GM21619 (cell line): ENCODE results near the gene SYNJ2.
"Not testable (repeated sequence)": the region's sequence is repeated elsewhere in the genome, so short reads cannot be mapped to it uniquely, and the experiment has no call there.

Source experiments
- ATAC-seq: cut with Tn5 transposase; IDR thresholded peaks from one replicate; pipeline ENCODE4 v1.9.1; 2021; ENCODE audit not compliant: unreplicated experiment

The SYNJ2 gene, protein sequence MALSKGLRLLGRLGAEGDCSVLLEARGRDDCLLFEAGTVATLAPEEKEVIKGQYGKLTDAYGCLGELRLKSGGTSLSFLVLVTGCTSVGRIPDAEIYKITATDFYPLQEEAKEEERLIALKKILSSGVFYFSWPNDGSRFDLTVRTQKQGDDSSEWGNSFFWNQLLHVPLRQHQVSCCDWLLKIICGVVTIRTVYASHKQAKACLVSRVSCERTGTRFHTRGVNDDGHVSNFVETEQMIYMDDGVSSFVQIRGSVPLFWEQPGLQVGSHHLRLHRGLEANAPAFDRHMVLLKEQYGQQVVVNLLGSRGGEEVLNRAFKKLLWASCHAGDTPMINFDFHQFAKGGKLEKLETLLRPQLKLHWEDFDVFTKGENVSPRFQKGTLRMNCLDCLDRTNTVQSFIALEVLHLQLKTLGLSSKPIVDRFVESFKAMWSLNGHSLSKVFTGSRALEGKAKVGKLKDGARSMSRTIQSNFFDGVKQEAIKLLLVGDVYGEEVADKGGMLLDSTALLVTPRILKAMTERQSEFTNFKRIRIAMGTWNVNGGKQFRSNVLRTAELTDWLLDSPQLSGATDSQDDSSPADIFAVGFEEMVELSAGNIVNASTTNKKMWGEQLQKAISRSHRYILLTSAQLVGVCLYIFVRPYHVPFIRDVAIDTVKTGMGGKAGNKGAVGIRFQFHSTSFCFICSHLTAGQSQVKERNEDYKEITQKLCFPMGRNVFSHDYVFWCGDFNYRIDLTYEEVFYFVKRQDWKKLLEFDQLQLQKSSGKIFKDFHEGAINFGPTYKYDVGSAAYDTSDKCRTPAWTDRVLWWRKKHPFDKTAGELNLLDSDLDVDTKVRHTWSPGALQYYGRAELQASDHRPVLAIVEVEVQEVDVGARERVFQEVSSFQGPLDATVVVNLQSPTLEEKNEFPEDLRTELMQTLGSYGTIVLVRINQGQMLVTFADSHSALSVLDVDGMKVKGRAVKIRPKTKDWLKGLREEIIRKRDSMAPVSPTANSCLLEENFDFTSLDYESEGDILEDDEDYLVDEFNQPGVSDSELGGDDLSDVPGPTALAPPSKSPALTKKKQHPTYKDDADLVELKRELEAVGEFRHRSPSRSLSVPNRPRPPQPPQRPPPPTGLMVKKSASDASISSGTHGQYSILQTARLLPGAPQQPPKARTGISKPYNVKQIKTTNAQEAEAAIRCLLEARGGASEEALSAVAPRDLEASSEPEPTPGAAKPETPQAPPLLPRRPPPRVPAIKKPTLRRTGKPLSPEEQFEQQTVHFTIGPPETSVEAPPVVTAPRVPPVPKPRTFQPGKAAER (N-terminal part only)

DNA sequence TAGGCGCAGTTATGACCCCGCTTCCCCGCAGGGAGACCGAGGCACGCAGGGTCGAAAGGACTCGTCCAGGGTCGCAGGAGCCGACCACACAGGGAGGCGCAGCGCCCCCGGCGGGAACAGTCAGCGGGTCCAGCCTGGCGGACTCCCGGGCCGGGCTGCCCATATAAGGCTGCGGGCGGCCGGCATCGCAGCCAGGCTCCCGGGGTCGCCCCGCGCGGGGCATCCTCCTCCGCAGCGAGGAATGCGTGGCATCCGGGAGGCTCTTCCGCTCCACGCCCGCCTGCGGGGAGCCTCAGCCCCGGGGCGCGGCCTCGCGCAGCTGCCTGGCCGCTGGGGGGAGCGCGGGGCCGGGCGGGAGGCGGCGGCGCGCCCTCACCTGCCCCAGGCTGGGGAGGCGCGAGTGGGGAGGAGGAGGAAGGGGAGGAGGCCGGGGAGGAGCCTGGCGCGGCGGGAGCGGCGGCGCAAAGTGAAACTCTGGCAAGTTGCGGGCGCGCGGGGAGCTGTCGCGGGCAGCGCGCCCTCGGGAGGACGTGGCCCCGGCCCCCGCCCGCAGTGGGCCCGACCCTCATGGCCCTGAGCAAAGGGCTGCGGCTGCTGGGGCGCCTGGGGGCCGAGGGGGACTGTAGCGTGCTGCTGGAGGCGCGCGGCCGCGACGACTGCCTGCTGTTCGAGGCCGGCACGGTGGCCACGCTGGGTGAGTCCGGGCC lies at the start of gene SYNJ2:
Gene SYNJ2, plus strand, starts transcription at position 469 of the 707 bp plus-strand sequence. Its CDS starts 99 bp downstream, at position 568.
- ATAC-seq, result peak; percentile 79

DNA sequence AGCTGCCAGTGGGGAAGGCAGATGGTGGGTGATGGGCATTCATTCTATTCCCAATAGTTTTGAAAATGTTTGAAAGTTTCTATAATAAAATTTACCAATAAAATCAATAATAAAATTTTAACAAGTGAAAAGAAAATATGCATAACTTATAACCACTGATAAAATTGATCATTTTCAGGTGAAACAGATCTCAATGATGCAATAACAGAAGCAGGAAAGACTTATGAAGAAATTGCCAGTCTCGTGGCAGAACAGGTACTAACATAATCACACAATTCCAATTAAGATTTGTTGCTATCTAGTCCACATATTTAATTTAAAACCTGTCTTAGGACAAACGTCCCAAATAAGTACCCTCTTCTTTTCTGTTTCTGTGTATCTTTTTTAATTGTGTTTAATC lies 45.9 kb upstream of the SYNJ2 start:
- ATAC-seq, result no peak

- no peak for ATAC-seq
These were observed 44.3 kb upstream of the SYNJ2 start for GRCh38 chr6:157937318-157937717.

DNA sequence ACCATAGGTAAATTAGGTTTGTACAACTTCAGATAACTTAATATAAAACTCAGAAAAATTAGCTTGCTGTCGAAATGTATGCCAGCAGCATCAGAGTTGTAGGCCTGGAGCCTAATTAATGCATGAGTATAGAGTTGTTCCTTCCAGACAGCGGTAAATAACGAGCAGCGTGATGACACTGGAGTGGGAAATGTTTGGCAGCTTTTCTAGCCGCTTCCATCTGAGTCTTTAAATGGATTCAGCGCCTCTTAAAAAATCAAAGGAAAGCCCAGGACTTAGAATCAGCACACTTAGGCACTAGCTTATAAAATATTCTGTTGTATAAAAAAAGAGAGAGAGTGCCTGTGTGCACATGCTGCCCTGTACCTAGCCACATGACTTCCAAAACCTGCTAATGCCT lies 43.7 kb upstream of the SYNJ2 start:
- no peak for ATAC-seq

DNA sequence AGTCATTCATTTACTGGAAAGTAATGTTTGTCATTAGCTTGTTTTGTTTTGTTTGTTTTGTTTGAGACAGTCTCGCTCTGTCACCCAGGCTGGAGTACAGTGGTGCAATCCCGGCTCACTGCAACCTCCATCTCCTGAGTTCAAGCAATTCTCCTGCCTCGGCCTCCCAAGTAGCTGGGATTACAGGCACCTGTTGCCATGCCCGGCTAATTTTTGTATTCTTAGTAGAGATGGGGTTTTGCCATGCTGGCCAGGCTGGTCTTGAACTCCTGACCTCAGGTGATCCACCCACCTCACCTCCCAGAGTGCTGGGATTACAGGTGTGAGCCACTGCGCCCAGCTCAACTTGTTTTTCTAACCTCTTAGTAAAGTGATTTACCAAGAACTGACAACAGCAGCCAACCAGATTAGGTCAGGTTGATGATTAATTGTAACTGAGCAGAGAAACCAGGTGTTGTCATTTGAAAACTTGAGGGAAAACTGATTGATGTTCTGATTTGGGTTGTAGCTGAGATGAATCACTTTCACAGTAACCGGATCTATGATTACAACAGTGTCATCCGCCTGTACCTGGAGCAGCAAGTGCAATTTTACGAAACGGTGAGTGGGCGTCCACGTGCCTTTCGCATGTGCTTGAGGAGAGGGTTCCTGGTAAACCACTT lies 41.2 kb upstream of the SYNJ2 start:
- ATAC-seq, result not testable (repeated sequence)

- no peak for ATAC-seq
These were observed 40.4 kb upstream of the SYNJ2 start for GRCh38 chr6:157941101-157941863.

DNA sequence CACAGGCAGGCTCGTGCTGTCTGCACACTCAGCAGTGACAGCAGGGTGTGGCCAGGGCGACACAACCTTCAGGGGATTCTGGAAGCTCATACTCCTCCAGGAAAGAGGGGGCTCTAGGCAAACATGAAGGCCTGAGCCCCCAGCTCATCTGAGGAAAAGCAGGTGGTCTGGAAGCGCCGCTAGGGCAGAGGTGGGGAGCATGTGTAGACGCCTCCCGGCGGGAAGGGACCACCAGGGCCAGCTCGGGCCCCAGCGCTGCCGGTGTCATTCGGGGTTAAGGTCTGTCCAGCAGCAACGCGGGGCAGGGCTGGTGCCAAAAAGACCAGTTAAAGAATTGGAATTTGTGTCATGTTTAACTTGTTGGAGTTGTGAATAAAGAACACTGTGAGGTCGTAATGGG lies 39.3 kb upstream of the SYNJ2 start:
- ATAC-seq, result no peak

DNA sequence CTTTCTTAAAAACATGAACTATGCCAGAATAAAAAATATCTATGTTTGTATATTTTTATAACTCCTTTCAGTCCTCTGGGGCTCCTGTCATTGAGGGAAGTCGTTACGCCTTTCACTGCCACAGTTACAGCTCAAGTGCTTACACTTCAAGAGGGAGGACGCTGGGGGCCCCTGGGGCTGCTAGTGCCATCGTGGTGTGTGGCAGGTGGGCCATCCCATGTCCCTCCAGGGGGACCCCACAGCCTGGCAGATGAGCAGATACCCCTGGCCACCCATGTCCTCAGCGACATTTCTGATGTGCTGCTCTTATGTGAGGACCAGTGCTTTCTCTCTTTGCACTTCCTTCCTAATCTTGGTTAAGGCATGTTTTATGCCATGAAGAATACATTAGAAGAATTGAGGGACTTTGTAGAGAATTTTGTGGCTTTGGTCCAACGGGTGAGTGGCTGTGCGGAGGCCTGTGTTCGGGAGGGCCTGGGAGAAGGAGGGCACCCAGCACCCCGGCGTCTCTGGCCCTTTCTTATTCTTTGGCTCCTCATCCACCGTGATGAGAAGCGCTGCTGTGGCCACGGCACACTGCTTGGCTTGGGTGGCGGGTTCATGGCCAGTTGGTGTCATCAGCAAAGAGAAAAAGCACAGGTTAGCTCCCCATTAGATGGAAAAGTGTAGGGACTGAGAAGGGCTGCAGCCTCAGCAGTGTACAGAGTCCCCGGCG lies 38.3 kb upstream of the SYNJ2 start:
- no peak for ATAC-seq

DNA sequence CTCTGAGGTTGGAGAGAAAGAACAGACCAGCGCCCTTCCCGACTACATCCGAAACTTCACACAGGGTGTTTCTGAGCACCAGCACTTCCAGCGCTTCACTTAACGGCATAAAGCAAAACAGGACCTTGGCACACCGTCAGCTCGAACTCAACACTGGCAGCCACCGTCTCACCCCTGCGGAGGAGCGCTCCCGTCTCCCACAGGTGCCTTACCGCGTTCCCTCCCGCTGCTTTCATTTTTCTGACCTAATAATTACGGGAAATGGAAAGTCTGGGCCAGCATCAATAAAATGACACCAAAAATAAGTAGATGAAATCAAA lies 37.7 kb upstream of the SYNJ2 start:
- no peak for ATAC-seq

DNA sequence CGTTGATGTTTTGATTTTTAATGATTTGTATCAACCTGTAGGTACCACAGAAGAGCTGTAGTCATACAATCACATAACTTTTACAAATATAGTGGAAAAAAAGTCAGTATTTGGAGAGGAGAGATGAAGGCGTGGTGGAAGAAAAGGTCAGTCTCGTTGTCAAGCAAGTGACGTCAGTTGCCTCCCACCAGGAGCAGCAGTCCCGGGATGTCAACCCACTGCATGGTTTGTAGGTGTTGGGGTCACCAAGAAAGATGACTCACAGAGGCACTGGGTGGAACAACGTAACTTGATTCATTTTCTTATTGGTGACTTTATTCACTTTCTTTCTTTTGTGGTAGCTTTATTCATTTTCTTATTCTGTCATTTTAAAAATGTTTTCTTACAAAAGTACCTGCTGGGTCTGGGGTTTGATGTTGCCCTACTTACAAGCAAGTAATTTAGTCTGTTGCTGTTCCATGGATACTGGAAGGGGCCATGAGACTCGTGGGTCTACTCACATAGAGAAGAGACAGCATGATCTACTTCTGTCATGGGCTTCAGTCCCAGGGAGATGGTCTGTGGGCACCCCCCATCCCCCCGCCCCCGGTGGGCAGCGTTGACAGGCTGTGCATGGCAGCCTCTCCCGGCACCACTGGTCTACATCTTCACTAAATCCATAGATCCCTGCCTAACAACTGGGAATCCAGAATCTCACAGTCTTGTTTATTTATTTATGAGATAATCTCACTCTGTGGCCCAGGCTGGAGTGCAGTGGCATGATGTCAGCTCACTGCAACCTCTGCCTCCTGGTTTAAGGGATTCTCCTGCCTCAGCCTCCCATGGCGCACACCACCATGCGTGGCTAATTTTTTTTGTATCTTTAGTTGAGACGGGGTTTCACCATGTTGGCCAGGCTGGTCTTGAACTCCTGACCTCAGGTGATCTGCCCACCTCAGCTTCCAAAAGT lies 36.4 kb upstream of the SYNJ2 start:
- no peak for ATAC-seq

- no peak for ATAC-seq
These were observed 35.5 kb upstream of the SYNJ2 start for GRCh38 chr6:157946053-157946617.

GRCh38 chr6:157946865-157947532 lies 34.7 kb upstream of the SYNJ2 start:
- no peak for ATAC-seq

- ATAC-seq, result not testable (repeated sequence)
These were observed 30.8 kb upstream of the SYNJ2 start for GRCh38 chr6:157950899-157951298.

DNA sequence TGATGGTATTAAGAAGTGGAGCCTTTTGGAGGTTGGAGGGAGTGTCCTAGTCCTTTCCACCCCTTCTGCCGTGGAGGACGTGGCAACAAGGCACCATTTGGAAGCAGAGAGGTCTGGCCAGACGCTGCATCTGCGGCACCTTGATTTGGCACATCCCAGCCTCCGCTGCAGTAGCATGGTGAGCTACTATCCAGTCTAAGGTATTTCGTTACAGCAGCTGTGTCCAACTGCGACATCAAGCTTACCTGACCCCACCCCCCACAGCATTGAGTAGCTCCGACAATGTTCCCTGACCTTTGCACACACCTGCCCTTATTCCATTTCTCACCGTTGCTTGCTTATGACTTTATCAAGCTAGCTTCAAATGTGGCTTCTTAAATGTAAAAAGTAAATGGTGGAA lies 29.8 kb upstream of the SYNJ2 start:
- no peak for ATAC-seq

GRCh38 chr6:157952861-157953351 lies 28.8 kb upstream of the SYNJ2 start:
- ATAC-seq, result no peak

DNA sequence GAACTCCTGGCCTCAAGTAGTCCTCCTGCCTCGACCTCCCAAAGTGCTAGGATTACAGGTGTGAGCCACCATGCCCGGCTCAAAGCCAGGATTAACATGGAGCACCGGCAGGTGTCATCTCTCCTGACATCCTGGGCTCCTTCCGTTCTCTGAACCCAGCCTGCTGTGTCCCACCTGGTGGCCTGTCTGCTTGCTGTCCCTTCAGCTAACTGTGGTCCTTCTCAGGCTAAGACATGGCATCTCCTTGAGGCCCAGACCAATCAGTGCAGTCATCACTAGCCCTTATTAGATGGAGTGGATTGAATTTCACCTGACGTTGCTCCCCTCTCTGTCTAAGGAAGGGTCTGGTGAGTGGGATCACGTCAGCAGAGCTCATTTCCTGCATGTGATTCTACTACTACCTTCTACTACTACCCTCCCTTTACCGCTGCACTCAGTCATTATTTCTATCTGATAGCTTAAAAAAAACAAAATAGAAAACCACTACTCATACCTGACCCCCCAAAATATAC lies 28.0 kb upstream of the SYNJ2 start:
- no peak for ATAC-seq
